BE2C (cell line): ENCODE results near the gene UMAD1.

ENCODE experiments used
- DNase-seq: peaks from one replicate; pipeline ENCODE4 v3.0.0-alpha.2; 2020
- H3K27me3 ChIP-seq: fragments of 250-450 bp; sonication (Bioruptor Pico); 2 replicates; pipeline ENCODE4 v1.5.1; 2020; ENCODE audit warnings: mild to moderate bottlenecking
- H3K36me3 ChIP-seq: fragments of 250-450 bp; sonication (Bioruptor Pico); 2 replicates; pipeline ENCODE4 v1.5.1; 2020; ENCODE audit warnings: mild to moderate bottlenecking
- H3K4me1 ChIP-seq: fragments of 250-450 bp; sonication (Bioruptor Pico); 2 replicates; pipeline ENCODE4 v1.5.1; 2020
- H3K4me3 ChIP-seq: 2 replicates; pipeline ENCODE4 v1.5.1; 2011; ENCODE audit warnings: low read depth, low read length
- H3K9me3 ChIP-seq: fragments of 250-450 bp; sonication (Bioruptor Pico); 2 replicates; pipeline ENCODE4 v1.5.1; 2020
- CTCF ChIP-seq: IDR thresholded peaks from 2 replicates; pipeline ENCODE4 v1.5.1; 2012; ENCODE audit warnings: mild to moderate bottlenecking, low read depth, low read length

Gene UMAD1

GRCh38 chr7:7808156-7808555 lies 167.6 kb downstream of the UMAD1 start:
- no peak for DNase-seq
- Histone ChIP-seq H3K4me1 (peaks cover 26% of the 10 kb centered on the region), H3K36me3 (no peaks in the 10 kb centered on the region), H3K27me3 (no peaks in the 10 kb centered on the region), H3K9me3 (no peaks in the 10 kb centered on the region), H3K4me3 (no peak overlapping the region)
- TF ChIP-seq CTCF: no peak

GRCh38 chr7:7808626-7809025 lies 168.1 kb downstream of the UMAD1 start:
- peaks cover 26% of the 10 kb centered on the region for H3K4me1 ChIP-seq
- DNase-seq: no peak
- H3K4me3 ChIP-seq: no peak overlapping the region
- H3K9me3 ChIP-seq: no peaks in the 10 kb centered on the region
- no peaks in the 10 kb centered on the region for H3K27me3 ChIP-seq
- no peak for TF ChIP-seq CTCF
- H3K36me3 ChIP-seq: no peaks in the 10 kb centered on the region; the same call in 1 of the 2 replicates

GRCh38 chr7:7810380-7810779 lies 169.8 kb downstream of the UMAD1 start:
- no peaks in the 10 kb centered on the region for H3K27me3 ChIP-seq
- peaks cover 22% of the 10 kb centered on the region for H3K4me1 ChIP-seq
- H3K4me3 ChIP-seq: no peak overlapping the region
- H3K36me3 ChIP-seq: no peaks in the 10 kb centered on the region; the same call in 1 of the 2 replicates
- no peak for DNase-seq
- H3K9me3 ChIP-seq: no peaks in the 10 kb centered on the region
- no peak for TF ChIP-seq CTCF

- no peak for DNase-seq
- no peak for TF ChIP-seq CTCF
- no peaks in the 10 kb centered on the region; the same call in 1 of the 2 replicates for H3K36me3 ChIP-seq
- no peaks in the 10 kb centered on the region for H3K9me3 ChIP-seq
- peaks cover 18% of the 10 kb centered on the region for H3K4me1 ChIP-seq
- H3K4me3 ChIP-seq: no peak overlapping the region
- H3K27me3 ChIP-seq: no peaks in the 10 kb centered on the region
Measured at GRCh38 chr7:7810826-7811225, 170.3 kb downstream of the UMAD1 start.

DNA sequence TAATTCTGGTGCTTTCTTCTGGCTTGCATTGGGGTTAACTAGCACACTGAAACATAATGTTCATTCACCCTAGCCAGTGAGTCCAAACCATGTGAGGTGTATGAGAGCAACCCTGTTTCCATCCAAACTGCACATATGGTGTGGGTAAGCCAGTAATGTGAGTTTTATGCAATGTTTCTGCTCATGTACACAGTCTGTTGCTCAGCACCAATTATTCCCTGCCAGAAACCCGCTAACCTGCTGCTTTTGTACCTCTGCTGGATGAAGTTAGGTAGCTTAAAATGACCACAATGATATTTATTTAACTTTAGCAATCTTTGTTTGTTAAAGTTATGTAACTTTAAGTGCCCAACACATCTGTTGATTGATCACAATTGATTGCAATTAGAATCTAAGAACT lies 171.6 kb downstream of the UMAD1 start:
- TF ChIP-seq CTCF: no peak
- H3K9me3 ChIP-seq: no peaks in the 10 kb centered on the region
- DNase-seq: no peak
- no peaks in the 10 kb centered on the region; the same call in 1 of the 2 replicates for H3K36me3 ChIP-seq
- H3K27me3 ChIP-seq: no peaks in the 10 kb centered on the region
- no peak overlapping the region for H3K4me3 ChIP-seq
- H3K4me1 ChIP-seq: peaks cover 10% of the 10 kb centered on the region; the same call in 1 of the 2 replicates

DNA sequence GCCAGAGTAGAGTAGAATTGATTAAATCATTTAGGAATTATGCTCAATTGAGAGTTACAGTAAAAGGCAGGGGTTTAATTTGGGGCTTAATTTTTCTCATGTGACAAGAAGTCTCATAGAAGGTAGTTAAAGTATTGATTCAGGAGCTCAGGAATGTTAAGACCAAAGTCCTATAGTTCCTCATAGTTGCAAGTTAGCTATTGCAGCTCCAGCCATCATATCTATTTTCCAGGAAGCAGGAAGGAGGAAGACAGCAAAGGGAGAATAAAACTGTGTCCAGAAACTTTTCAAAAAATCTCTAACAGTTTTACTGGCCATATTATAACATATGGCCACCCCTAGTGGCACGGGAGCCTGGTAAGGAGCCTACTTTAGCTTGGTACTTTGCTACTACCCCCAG lies 174.8 kb downstream of the UMAD1 start:
- H3K4me1 ChIP-seq: peaks cover 5% of the 10 kb centered on the region
- H3K27me3 ChIP-seq: no peaks in the 10 kb centered on the region
- no peak for DNase-seq
- H3K9me3 ChIP-seq: no peaks in the 10 kb centered on the region
- TF ChIP-seq CTCF: no peak
- H3K36me3 ChIP-seq: no peaks in the 10 kb centered on the region; the same call in 1 of the 2 replicates
- H3K4me3 ChIP-seq: no peak overlapping the region
